ELR (cell line): ENCODE data around the gene CYP11A1.

Experiments used
- DNase-seq: peaks from one replicate; pipeline ENCODE4 v3.0.0-alpha.2; 2015; ENCODE audit warnings: low read depth

CYP11A1 gene

GRCh38 chr15:74322558-74323180, 44.8 kb downstream of the CYP11A1 start:
- peak; percentile 70 for DNase-seq

GRCh38 chr15:74320352-74321247, 46.8 kb downstream of the CYP11A1 start:
- peak; percentile 73 for DNase-seq

- no peak for DNase-seq
Observed at GRCh38 chr15:74319596-74320351, 47.7 kb downstream of the CYP11A1 start.

- DNase-seq: no peak
Observed at GRCh38 chr15:74319138-74319460, 48.3 kb downstream of the CYP11A1 start.

- no peak for DNase-seq
Observed at GRCh38 chr15:74318376-74319137, 48.9 kb downstream of the CYP11A1 start.

GRCh38 chr15:74317820-74318375, 49.5 kb downstream of the CYP11A1 start:
- peak; percentile 82 for DNase-seq

- DNase-seq: no peak
Observed at GRCh38 chr15:74316141-74316540, 51.3 kb downstream of the CYP11A1 start.

GRCh38 chr15:74315626-74316025, 51.8 kb downstream of the CYP11A1 start:
- DNase-seq: no peak

- DNase-seq: no peak
Observed at GRCh38 chr15:74314795-74315438, 52.5 kb downstream of the CYP11A1 start.

- no peak for DNase-seq
Observed at GRCh38 chr15:74313889-74314288, 53.6 kb downstream of the CYP11A1 start.

- DNase-seq: no peak
Observed at GRCh38 chr15:74312445-74313007, 54.9 kb downstream of the CYP11A1 start.

- peak; percentile 54 for DNase-seq
Observed at GRCh38 chr15:74311734-74312444, 55.6 kb downstream of the CYP11A1 start.

- DNase-seq: peak; percentile 71
Observed at GRCh38 chr15:74307827-74308811, 59.3 kb downstream of the CYP11A1 start.

- DNase-seq: no peak
Observed at GRCh38 chr15:74306781-74307217, 60.6 kb downstream of the CYP11A1 start.

GRCh38 chr15:74305687-74306086, 61.8 kb downstream of the CYP11A1 start:
- no peak for DNase-seq

GRCh38 chr15:74304431-74304830, 63.0 kb downstream of the CYP11A1 start:
- DNase-seq: no peak

GRCh38 chr15:74303741-74304309, 63.6 kb downstream of the CYP11A1 start:
- DNase-seq: no peak

GRCh38 chr15:74302821-74303359, 64.6 kb downstream of the CYP11A1 start:
- peak; percentile 44 for DNase-seq
